Peyer's patch (tissue), 4 donors: Measurements from ENCODE around the gene MIOX.

ENCODE experiments used
- POLR2A ChIP-seq, 2 donors: fragments of 450-650 bp; IDR thresholded peaks; one replicate each; pipeline ENCODE4 v1.5.1; 2017; ENCODE audit warnings: antibody characterized with exemption in 2 of 2, mild to moderate bottlenecking in 2 of 2, moderate library complexity in 2 of 2
- TF ChIP-seq, protein P1 (sequence below), 6 experiments: fragments of 450-650 bp in 4 of 6; fragments of 200-600 bp in 2 of 6; sonication (generic) in 1 of 6; IDR thresholded peaks; one replicate each; pipeline ENCODE4 v1.5.1; 2017 to 2019; ENCODE audit warnings: antibody characterized with exemption in 6 of 6, mild to moderate bottlenecking in 3 of 6, moderate library complexity in 1 of 6

DNA sequence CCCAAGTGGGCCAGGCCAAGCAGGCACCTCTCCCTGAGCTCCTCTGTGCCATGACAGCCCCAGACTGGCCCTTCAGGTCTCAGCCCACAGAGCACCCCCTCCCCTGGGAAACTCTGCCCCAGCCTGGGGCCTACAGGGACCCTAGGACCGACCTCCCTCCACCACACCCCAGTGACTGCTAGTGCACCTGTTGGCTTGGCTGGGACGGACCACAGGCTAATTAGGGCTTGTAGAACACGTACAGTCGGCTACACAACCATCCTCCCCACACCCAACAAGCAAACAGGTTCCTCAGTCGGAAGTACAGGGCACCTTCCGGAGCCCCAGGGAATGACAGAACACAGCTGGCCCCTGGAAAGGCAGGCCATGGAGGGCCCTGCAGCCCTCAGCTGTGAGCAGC lies 16.2 kb upstream of the MIOX start:
- peak in 1 of 2 donors; percentile 11 for TF ChIP-seq POLR2A (IDR thresholded peaks at IDR 0.05)
- TF ChIP-seq, protein P1, sequence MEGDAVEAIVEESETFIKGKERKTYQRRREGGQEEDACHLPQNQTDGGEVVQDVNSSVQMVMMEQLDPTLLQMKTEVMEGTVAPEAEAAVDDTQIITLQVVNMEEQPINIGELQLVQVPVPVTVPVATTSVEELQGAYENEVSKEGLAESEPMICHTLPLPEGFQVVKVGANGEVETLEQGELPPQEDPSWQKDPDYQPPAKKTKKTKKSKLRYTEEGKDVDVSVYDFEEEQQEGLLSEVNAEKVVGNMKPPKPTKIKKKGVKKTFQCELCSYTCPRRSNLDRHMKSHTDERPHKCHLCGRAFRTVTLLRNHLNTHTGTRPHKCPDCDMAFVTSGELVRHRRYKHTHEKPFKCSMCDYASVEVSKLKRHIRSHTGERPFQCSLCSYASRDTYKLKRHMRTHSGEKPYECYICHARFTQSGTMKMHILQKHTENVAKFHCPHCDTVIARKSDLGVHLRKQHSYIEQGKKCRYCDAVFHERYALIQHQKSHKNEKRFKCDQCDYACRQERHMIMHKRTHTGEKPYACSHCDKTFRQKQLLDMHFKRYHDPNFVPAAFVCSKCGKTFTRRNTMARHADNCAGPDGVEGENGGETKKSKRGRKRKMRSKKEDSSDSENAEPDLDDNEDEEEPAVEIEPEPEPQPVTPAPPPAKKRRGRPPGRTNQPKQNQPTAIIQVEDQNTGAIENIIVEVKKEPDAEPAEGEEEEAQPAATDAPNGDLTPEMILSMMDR (IDR thresholded peaks at IDR 0.05): peak in 1 of 6 experiments; percentile 6
